Gastrocnemius medialis (tissue), 4 donors: ENCODE data around the gene CRHR1. TPM values are rescaled to one million over a fixed set of nuclear protein-coding genes. Genes with fewer than 3 reads are reported as not detected.

Experiments
- ATAC-seq, 2 donors: fragments of 150-250 bp; one replicate each; pipeline ENCODE4 v1.9.1; 2016
- DNase-seq, 2 donors: peaks; one replicate each; pipeline ENCODE4 v3.0.0-alpha.2; 2019
- H3K27ac ChIP-seq, 4 donors: fragments of 200-600 bp; sonication (generic); 1 replicate in 1 of 4; 2 replicates in 3 of 4; pipeline ENCODE4 v1.5.1; 2016 to 2018; ENCODE audit warnings: mild to moderate bottlenecking in 2 of 4, moderate library complexity in 1 of 4
- H3K27me3 ChIP-seq, 3 donors: fragments of 200-600 bp; sonication (generic) in 2 of 3; 1 replicate in 1 of 3; 2 replicates in 2 of 3; pipeline versions ENCODE4 v1.5.1 to v1.6.0; 2016 to 2019; ENCODE audit warnings: mild to moderate bottlenecking in 1 of 3, moderate library complexity in 1 of 3
- H3K36me3 ChIP-seq, 2 donors: fragments of 200-600 bp; sonication (generic) in 1 of 2; one replicate each; pipeline ENCODE4 v1.5.1; 2017 to 2018
- H3K4me1 ChIP-seq, 2 donors: fragments of 200-600 bp; sonication (generic) in 1 of 2; one replicate each; pipeline ENCODE4 v1.5.1; 2016 to 2017; ENCODE audit warnings: mild to moderate bottlenecking in 2 of 2
- H3K4me3 ChIP-seq, 4 donors: fragments of 200-600 bp; sonication (generic) in 3 of 4; 1 replicate in 1 of 4; 2 replicates in 3 of 4; pipeline ENCODE4 v1.5.1; 2016 to 2019; ENCODE audit warnings: mild to moderate bottlenecking in 2 of 4
- H3K9me3 ChIP-seq, 3 donors: fragments of 200-600 bp; sonication (generic) in 2 of 3; 1 replicate in 1 of 3; 2 replicates in 2 of 3; pipeline ENCODE4 v1.5.1; 2016 to 2019
- POLR2A ChIP-seq, 2 donors: fragments of 450-650 bp; IDR thresholded peaks; one replicate each; pipeline ENCODE4 v1.6.1; 2017; ENCODE audit warnings: antibody characterized with exemption in 2 of 2, mild to moderate bottlenecking in 2 of 2, moderate library complexity in 2 of 2
- in situ Hi-C, 4 donors: fragments of 200-750 bp; cut with MboI; loops; one replicate each; pipeline versions ENCODE4 v1.15.0 to v1.8.0; 2017; ENCODE audit warnings: low sequenced_read_pairs in 4 of 4
- intact Hi-C: fragments of 100-400 bp; cut with DNase I; formaldehyde crosslinking; loops from one replicate; pipeline ENCODE4 v1.15.1; 2023; ENCODE audit warnings: low total_unique reads
- total RNA-seq, 4 donors: library from RNA; depleted of rRNA; stranded (reverse); fragments of >200 nt; gene quantifications; one replicate each; pipeline versions ENCODE4 v1.1.0 to v1.2.3, GENCODE V29; 2016
- TF ChIP-seq, protein P1 (sequence below), 5 experiments: fragments of 450-650 bp in 3 of 5; fragments of 200-600 bp in 2 of 5; sonication (generic) in 2 of 5; IDR thresholded peaks in 4 of 5; conservative IDR thresholded peaks in 1 of 5; 1 replicate in 4 of 5; 2 replicates in 1 of 5; pipeline ENCODE4 v1.5.1; 2016 to 2019; ENCODE audit warnings: antibody characterized with exemption in 5 of 5, mild to moderate bottlenecking in 3 of 5, moderate library complexity in 3 of 5

The CRHR1 gene
- total RNA-seq, 4 donors from 2014 or later: not detected

DNA sequence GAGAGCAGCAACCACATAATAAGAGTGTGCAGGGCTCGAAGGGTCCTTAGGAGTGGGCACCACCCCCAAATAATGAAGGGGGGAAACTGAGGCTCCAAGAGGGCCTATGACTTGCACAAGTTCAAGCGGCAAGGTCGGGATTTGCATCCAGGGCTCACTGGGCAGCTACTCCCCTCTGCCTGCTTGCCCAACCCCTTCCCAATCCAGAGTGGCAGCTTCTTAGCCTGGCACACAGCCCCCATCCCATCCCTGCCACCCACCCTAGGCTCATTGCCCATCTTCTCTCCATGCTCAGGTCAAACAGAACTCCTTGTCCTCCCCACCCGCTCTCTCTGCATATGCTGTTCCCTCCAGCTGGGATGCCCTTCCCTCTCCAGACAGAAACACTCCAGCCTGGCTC lies 63.0 kb downstream of the CRHR1 start:
- intact Hi-C loops (no loop called here), in situ Hi-C loops (loop anchor here in 1 of 4 donors (25.0 kb wide), 1 partner anchor 635 kb away; the partner anchor contains the start of gene FMNL1)
- Histone ChIP-seq H3K36me3 (no peaks in the 10 kb centered on the region), H3K9me3 (no peaks in the 10 kb centered on the region), H3K27me3 (no peaks in the 10 kb centered on the region), H3K27ac (no peak overlapping the region), H3K4me3 (no peak overlapping the region), H3K4me1 (peaks cover 0 to 4% of the 10 kb centered on the region in 2 donors)
- no peak for DNase-seq
- no peak for TF ChIP-seq POLR2A (IDR thresholded peaks at IDR 0.05)
- TF ChIP-seq, protein P1, sequence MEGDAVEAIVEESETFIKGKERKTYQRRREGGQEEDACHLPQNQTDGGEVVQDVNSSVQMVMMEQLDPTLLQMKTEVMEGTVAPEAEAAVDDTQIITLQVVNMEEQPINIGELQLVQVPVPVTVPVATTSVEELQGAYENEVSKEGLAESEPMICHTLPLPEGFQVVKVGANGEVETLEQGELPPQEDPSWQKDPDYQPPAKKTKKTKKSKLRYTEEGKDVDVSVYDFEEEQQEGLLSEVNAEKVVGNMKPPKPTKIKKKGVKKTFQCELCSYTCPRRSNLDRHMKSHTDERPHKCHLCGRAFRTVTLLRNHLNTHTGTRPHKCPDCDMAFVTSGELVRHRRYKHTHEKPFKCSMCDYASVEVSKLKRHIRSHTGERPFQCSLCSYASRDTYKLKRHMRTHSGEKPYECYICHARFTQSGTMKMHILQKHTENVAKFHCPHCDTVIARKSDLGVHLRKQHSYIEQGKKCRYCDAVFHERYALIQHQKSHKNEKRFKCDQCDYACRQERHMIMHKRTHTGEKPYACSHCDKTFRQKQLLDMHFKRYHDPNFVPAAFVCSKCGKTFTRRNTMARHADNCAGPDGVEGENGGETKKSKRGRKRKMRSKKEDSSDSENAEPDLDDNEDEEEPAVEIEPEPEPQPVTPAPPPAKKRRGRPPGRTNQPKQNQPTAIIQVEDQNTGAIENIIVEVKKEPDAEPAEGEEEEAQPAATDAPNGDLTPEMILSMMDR (IDR thresholded peaks at IDR 0.05 in 4 of 5, conservative IDR thresholded peaks at IDR 0.05 in 1 of 5): no peak
- no peak for ATAC-seq

DNA sequence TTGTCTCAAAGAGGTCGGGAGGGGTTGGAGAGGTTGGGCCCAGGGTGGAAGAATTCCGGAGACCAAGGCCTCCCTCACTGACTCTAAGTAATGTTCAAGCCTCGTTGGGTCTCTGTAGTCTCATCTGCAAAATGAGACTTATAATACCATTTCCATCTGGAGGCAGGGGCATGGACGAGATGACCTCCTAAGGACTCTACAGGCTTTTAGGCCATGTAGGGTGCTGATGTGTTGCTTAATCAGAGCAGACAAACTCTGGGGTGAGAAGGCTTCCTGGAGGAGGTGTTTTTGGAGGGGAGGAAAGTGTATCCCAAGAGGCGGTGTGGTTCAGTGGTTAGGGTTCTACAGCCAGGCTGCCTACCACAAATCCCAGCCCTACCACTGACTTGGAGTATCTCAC lies 63.6 kb downstream of the CRHR1 start:
- H3K9me3 ChIP-seq: no peaks in the 10 kb centered on the region
- no peaks in the 10 kb centered on the region for H3K27me3 ChIP-seq
- H3K36me3 ChIP-seq: no peaks in the 10 kb centered on the region
- intact Hi-C loops (no loop called here), in situ Hi-C loops (loop anchor here in 1 of 4 donors (25.0 kb wide), 1 partner anchor 635 kb away; the partner anchor contains the start of gene FMNL1)
- ATAC-seq (no peak), DNase-seq (no peak)
- no peak overlapping the region for H3K27ac ChIP-seq
- no peak for TF ChIP-seq POLR2A (IDR thresholded peaks at IDR 0.05)
- TF ChIP-seq, protein P1 (IDR thresholded peaks at IDR 0.05 in 4 of 5, conservative IDR thresholded peaks at IDR 0.05 in 1 of 5): no peak
- peaks cover 0 to 4% of the 10 kb centered on the region in 2 donors for H3K4me1 ChIP-seq
- H3K4me3 ChIP-seq: no peak overlapping the region

DNA sequence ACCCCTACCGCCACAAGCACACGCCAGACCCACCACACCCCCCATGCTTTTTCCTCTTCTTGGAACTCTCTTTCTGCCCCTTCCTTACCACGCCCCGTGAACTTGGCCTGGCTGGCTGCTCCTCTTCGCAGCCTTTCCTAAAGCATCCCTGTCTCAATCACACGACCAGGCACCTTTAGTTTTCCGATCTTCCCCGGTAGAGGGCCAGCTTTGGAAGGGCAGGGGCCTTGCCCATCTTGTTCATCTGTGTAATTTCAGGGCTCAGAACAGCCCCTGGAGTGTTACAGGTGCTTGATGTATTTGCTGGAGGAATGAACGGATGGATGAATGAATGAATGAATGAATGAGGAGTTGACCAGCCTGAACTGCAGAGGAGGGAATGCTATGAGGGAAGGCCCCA lies 64.3 kb downstream of the CRHR1 start:
- H3K4me1 ChIP-seq: peaks cover 0 to 4% of the 10 kb centered on the region in 2 donors
- H3K27ac ChIP-seq: peak overlapping the region in 3 of 4 donors; percentile 19 to 38 (median 25)
- no peaks in the 10 kb centered on the region for H3K36me3 ChIP-seq
- intact Hi-C loops (no loop called here), in situ Hi-C loops (loop anchor here in 1 of 4 donors (25.0 kb wide), 1 partner anchor 636 kb away; the partner anchor contains the start of gene FMNL1)
- H3K4me3 ChIP-seq: no peak overlapping the region
- H3K9me3 ChIP-seq: no peaks in the 10 kb centered on the region
- H3K27me3 ChIP-seq: no peaks in the 10 kb centered on the region
- TF ChIP-seq POLR2A (IDR thresholded peaks at IDR 0.05): no peak
- TF ChIP-seq, protein P1 (IDR thresholded peaks at IDR 0.05 in 4 of 5, conservative IDR thresholded peaks at IDR 0.05 in 1 of 5): no peak
- DNase-seq (no peak), ATAC-seq (no peak)

DNA sequence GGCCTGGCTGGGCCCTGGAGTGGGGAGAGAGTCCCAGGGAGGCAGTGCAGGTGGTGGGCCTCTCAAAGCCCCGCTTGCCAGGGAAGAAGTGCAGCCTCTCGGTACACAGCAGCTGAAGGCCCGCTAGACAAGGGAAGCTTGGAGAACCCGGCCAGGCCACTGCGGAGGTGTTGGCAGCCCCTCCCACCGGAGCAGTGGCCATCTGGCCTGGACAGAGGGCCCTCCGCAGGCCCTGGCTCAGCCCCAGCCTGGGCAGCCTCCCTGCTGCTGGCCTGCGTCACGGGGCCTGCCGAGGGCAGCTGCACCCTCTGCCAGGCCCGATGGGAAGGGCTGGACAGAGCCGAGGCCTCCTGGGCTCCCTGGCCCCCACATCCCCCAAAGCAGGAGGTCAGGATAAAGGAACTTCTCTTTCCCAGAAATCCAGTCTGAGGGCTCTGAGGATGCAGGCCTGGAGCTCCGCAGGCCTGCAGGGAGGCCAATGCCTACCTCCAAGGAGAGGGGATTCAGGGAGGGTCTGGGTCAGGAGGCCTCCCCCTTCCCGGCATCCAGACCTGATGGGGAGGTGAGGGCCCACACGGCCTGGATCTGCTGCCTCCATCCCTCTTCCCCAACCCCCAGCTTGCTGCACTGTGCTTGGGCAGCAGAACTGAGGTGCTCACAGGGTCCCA lies 64.9 kb downstream of the CRHR1 start:
- ATAC-seq: peak; percentile 62 to 86

More for the DNA sequence above, 64.9 kb downstream of the CRHR1 start:
- in situ Hi-C loops (loop anchor here in 1 of 4 donors (25.0 kb wide), 1 partner anchor 637 kb away; the partner anchor contains the start of gene FMNL1), intact Hi-C loops (no loop called here)
- no peaks in the 10 kb centered on the region for H3K36me3 ChIP-seq
- no peaks in the 10 kb centered on the region for H3K9me3 ChIP-seq
- H3K27me3 ChIP-seq: no peaks in the 10 kb centered on the region
- H3K4me3 ChIP-seq: no peak overlapping the region
- DNase-seq: peak; percentile 20 to 67
- TF ChIP-seq POLR2A (IDR thresholded peaks at IDR 0.05): no peak
- TF ChIP-seq, protein P1 (IDR thresholded peaks at IDR 0.05 in 4 of 5, conservative IDR thresholded peaks at IDR 0.05 in 1 of 5): no peak
- H3K27ac ChIP-seq: peak overlapping the region in 3 of 4 donors; percentile 19 to 38 (median 25)
- H3K4me1 ChIP-seq: peaks cover 0 to 4% of the 10 kb centered on the region in 2 donors
